Measurements from ENCODE around the gene SPSB1.
"Not testable (repeated sequence)": the region's sequence is repeated elsewhere in the genome, so short reads cannot be mapped to it uniquely, and the experiment has no call there.

SPSB1 gene

GRCh38 chr1:9366943-9367780 lies 74.5 kb downstream of the SPSB1 start:
- DNase-seq (ENCODE audit: low read depth), result no peak

- no peak for DNase-seq (ENCODE audit: low read depth)
Measured at GRCh38 chr1:9367806-9368205, 75.1 kb downstream of the SPSB1 start.

DNA sequence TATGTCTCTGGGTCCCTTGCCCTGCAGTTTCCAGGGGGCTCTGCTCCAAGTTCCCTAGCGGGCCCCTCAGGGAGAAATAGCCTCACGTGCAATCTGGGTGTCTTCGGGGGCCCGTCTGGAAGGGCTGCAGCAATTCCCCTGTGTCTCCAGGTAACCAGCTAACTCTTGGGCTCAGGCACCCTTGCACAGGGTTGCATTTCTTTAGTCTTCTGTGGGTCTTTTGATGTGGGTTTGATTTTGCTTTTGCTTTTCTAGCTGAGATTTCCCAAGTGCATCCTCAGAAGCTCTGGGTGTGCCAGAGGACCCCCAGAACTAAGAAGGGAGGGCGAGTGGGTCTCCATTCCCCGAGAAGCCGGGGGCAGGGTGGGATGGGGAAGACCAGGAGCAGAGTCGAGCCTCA lies 75.7 kb downstream of the SPSB1 start:
- no peak for DNase-seq (ENCODE audit: low read depth)

DNA sequence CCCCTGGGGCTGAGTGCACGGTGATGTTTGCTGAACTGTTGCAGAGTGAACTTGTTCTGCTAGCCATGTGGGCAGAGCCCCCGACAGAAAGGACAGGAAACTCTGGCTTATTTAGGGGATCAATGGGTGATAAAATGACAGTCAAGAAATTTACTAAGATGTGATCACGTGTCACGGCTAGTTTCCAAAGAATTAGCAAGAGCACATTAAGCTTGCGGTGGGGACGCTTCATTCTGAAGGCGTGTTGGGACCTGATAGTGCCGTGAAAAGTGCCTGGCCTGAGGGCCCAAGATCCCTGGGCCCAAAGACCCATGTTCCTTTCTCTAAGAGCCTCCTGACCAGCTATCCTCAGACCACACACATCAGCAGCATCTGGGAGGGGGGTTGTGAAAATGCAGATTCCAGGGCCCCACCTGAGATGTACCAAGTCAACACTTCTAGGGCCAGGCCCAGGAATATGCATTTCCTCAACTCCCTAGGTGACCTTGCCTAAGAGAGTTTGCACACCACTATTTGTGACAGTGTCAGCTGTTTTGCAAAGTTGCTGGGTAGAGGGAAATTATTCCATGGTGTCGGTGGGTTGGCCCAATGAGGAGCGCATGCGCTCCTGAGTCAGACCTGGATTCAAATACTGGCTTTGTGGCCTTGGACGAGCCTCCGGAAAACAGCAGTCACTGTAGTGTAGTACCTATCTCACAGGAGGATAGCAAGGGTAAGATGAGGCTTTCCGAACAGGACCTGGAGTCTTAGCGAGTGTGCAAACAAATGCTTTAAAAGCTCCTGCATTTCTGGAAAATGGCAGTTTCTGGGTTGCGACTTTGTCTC lies 77.5 kb downstream of the SPSB1 start:
- no peak for DNase-seq (ENCODE audit: low read depth)

DNA sequence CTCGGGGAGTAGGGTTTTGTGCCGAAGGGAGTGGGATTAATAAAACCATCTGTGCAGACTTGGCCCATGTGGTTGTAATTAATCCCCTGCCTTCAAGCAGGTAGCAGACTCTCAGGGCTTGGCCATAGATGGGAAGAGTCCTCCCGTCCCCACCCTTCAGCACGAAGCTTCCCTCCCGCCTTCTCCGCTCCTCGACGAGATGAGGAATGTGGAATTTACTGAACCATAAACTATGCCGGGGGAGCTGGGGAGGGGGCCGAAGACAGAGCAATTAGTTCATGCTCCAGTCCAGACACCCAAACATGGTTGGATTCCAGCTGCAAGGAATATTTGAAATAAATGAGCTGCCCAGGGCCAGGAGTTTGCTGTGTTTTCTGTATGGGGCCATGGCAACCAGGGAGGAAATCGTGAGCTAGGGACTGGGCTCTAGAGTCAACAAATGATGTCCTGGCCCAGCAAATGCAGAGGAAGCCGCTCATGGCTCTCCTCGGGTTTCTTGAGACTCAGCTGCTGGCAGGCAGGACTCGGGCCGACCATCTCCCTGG lies 78.8 kb downstream of the SPSB1 start:
- DNase-seq (ENCODE audit: low read depth), result no peak

DNA sequence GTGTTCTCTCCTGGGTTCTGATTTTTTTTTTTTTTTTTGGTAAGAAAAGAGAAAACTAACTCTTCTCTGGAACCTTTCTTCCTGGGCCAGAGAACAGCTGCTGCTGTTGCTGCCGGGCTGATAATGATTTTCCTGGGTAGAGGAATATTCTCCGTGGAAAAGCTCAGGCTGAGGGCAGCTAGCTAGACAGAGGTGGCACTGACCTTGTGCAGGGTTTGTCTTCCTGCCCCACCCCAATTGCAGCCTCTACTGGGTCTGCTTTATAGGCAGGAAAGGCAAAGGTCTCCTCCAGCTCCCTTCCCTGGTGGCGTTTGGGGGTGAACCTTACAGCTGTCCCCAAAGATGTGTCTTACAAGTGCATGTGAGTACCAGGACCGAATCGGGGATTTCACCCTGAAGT lies 79.3 kb downstream of the SPSB1 start:
- no peak for DNase-seq (ENCODE audit: low read depth)

GRCh38 chr1:9373619-9374018 lies 80.9 kb downstream of the SPSB1 start:
- DNase-seq (ENCODE audit: low read depth), result no peak

GRCh38 chr1:9374748-9375341 lies 82.2 kb downstream of the SPSB1 start:
- no peak for DNase-seq (ENCODE audit: low read depth)

DNA sequence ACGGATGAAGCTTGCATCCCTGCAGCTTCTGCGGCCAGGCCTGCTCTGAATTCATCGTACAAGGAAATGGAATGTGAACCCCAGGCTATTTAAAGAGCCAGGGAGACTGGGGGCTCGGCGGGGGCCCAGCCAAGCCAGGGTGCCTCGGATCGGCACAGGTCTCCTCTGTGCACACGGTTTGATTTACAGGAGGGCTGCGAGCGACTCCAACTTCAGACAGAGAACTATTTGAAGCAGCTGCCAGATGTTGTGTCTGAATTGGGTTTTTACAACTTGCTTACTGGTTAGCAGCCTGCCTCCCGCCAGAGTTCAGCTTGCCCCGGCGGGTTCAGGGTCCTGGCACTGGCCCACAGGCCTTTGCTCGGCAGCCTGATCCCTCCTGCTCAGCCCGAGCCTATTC lies 83.2 kb downstream of the SPSB1 start:
- no peak for DNase-seq (ENCODE audit: low read depth)

DNA sequence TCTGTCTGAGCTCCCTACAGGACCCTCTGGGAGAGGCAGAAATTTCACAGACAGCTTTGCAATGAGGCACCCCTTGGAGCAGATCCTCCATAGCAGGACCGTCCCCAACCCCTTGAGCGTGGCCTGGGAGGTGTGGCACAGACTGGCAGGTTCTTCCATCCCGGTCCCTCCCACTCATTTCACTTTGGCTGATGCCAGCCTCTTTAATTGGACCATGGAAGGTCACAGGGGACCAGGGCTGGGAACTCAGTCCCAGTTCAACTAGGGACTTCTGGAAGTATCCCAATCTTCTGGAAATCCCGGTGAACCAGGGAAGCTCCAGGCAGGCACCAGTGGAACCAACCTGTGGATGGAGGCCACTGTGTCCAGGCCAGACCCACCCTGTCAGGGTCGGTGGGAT lies 83.7 kb downstream of the SPSB1 start:
- no peak for DNase-seq (ENCODE audit: low read depth)

DNA sequence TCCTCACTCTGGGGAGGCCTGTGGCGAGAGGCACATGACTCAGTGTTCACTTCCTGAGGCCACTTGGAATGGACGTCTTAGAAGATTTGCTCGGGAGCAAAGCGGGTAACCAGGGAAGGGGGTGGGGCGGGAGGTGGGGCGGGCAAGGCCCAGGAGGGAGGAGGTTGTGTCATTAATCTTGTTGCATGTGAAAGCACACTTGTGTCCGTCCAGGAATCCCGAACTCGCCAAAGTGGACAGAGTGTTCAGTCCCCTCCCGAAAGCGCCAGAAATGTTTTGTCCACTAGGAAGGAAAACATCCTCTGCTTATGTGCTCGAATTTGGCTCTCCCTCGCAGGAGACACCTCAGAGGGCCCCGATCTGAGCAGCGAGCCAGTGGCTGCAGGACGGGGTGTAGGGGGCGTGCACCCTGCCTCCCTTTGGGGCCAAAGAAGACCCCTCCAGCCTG lies 84.2 kb downstream of the SPSB1 start:
- DNase-seq (ENCODE audit: low read depth), result no peak

DNA sequence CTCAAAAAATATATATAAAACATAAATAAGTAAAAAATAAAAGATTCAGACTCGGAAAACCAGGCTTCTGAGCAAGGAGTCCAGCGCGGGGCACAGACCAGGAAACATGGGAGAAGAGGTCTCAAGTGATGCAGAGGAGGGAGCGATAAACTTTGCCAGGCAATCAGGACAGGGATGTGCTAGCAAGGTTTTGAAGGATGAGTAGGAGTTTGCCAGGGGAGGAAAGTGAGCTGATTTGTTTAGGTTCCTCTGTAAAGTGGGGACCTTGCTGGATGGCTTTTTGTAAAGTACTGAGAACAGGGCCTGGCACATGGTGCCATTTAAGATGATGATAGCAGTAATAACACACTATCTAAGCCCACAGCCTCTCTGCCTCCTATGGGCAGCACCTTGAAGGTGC lies 86.1 kb downstream of the SPSB1 start:
- DNase-seq (ENCODE audit: low read depth), result no peak

- no peak for DNase-seq (ENCODE audit: low read depth)
Measured at GRCh38 chr1:9380711-9381110, 88.0 kb downstream of the SPSB1 start.

GRCh38 chr1:9382643-9383491 lies 90.2 kb downstream of the SPSB1 start:
- no peak for DNase-seq (ENCODE audit: low read depth)

DNA sequence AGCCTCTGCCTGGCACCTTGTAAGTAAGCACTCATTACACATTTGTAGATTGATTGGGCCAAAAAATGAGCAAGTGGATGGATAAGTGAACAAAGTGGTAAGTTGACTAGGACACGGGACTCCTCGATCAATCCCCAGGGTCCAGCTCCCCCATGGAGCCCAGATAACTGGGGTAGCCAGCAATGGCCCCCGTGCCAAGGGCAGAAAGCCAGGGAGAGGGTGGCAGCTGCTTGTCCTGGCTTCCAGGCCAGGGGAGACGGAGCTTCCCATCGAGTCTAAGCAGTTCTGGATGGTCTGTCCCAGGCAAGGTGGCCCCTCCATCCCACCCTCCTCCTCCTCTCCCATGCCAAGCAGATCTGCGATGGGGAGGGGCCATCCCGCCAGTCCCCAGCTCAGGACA lies 91.4 kb downstream of the SPSB1 start:
- no peak for DNase-seq (ENCODE audit: low read depth)

DNA sequence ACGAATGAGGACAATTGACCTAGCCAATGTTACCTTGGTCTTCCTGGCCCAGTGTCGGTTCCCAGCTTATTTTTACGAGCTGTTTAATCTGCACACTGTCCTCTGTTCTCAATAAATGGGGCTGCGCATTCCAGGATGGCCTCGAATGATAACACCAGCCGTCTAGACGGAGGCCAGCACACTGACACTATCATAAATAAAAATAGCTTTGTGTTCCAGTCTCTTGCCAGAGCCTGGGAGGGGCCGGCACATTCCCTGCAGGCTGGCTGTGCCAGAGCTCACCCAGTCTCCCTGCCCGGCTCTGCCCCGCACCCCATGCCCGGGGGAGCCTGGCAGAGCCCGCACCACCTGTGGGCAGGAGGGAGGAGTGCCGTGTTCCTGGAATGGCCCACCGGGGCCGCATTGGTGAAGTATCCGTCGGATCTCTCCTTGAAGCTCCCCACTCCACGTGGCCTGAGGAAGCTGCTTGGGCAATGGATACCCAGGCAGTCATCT lies 92.1 kb downstream of the SPSB1 start:
- no peak for DNase-seq (ENCODE audit: low read depth)

DNA sequence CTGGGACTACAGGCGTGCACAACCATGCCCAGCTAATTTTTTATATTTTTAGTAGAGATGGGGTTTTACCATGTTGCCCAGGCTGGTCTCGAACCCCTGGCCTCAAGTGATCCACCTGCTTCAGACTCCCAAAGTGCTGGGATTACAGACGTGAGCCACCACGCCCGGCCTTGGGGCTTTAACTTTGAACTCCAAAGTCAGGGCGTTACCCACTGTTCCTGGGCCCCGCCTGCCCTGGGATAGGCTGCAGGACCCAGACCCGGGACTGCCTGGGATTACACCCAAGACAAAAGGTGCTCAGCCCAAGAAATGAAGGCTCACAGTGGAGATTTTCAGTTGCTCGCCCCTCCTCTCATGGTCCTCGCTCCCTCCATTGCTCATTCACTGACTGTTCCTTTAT lies 92.7 kb downstream of the SPSB1 start:
- DNase-seq (ENCODE audit: low read depth), result not testable (repeated sequence)

DNA sequence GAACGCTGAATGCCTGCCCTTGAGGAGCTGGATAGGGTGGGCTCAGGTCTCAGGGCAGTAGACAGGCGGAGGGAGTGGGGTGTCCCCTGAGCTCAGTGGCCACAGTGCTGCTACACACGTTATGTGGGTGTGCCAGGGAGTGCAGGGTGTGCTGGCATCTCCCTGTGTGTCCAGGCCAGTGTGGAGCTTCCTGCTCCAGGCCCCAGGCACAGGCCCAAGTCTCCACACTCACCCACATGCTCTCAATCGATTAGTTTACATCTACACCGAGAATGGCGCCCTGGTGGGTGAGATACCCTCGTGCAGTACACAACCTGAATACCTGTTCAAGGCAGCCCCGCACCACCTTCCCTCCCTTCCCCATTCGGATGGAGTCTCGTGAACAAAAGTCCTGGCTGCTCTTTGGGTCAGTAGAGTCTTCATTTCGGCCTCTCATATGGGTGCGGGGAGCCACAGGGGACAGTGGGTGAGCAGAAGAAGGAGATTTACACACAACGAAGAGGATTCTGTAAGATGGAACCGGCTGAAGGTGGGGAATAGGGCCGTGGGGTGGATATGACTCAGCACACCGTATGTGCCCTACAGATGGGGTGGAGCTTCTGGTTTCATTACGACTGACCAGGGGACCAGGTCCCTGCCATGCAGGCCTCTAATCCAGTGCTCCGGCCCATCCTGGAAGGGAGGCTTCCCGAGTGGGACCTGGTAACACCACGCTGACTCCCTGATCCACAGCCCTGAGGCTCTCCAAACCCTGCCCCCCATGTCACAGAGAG lies 93.3 kb downstream of the SPSB1 start:
- DNase-seq (ENCODE audit: low read depth), result no peak

DNA sequence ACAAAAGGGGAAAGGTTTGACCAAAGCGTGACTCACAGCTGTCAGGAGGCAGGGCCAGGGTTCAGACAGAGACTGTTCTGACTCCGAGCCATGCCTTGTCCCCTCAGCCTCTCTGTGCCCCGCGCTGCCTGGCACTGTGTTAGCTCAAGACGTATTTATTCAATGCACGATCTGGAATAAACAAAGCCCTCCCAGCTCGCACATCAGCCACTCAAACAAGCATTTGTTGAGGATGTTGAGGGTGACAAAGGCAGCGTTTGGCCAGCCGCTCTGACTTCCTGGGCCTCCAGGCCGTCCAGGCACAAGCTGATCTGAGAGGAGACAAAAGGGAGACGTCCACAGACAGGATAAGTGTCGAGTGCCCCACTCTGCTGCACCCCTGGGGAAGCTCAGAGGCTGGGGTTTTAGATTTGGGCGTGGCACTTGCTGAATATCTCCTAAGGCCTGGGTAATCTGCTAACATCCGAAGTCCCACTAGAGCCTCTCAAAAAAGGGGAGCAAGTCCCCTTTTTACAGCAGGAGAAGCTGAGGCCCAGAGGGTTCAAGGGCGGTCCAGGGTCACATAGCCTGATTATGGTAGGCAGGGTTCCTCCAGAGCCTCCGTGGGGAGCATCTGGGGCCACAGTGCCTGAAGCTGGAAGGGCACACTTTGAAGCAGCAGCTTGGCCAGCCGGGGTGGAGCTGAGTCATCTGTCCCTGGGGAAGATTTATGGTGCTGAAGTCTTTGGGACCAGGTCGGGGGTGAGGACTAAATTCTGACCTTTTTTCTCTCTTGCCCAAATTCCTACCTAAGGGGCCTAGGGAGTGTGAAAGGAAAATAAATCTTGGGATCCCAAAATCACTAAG lies 95.9 kb downstream of the SPSB1 start:
- DNase-seq (ENCODE audit: low read depth), result no peak

- DNase-seq (ENCODE audit: low read depth), result no peak
Measured at GRCh38 chr1:9389968-9390367, 97.3 kb downstream of the SPSB1 start.
